Measurements from ENCODE around the gene SLC30A7.
A peak's percentile ranks its signal among the peaks of the same experiment; 100 is the strongest.
"Not testable (repeated sequence)": the region's sequence is repeated elsewhere in the genome, so short reads cannot be mapped to it uniquely, and the experiment has no call there.

Gene SLC30A7

GRCh38 chr1:100895540-100896480 lies at the start of gene SLC30A7:
SLC30A7 (plus strand) TSS chr1:100896090; CDS start chr1:100896263, 173 bp downstream.
- in situ Hi-C loops (cut with MboI; ENCODE audit: low pct_unique_long_range_greater_than_20kb, low sequenced_read_pairs) = loop anchor here (25.0 kb wide), 1 partner anchor 1084 kb away; no protein-coding TSS in a partner anchor
- peak; percentile 90 for DNase-seq

DNA sequence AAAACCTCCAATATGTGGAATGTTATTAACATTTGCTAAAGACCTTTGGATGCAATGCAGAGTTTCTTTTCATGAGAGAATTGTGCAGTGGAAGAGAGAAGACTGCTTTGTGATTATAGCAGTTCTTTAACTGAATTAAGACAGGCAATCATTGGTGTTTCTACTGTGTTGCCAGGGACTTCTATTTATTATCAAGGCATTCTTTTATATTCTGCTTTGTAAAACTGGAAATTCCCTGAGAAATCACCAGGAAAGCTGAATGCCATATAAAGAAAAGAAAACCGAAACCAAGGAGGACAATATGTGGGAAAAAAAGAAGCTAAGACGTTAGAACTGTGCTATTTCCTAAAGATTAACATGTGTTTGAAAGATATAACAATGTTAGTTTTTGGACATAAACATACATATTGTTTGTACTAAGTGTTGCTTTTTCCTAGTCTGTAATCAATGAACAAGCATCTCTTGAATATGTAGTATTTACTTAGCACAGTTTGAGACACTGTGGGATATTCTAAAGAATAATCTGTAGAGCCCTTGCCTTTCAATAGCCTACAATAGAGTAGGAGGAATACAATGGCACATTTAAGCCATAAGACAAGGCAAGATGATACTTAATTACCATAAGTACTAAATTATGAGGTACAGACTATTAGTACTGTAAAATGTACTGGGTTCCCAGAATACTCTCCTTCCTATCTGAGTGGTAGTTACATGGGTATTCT lies 48.4 kb upstream of the SLC30A7 start:
- DNase-seq = no peak
- in situ Hi-C loops (cut with MboI; ENCODE audit: low pct_unique_long_range_greater_than_20kb, low sequenced_read_pairs) = no loop called here

DNA sequence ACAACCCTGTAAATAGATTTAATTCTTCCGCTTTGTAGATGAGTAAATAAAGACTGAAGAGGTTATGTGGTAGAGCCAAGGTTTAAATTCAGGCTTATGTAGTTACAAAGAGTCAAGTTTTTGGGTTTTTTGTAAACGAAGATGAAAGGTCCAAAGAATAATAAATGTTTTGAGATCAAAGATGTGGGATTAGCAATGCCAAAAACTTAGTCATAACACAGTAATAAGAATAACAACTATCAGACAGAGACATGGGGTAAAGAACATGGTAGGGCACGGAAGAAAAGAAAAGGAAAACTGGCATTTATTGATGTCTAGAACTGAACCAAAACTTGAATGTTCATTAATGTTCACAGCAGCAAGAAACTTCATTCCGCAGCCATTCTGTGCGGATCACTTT lies 44.2 kb upstream of the SLC30A7 start:
- DNase-seq = no peak
- in situ Hi-C loops (cut with MboI; ENCODE audit: low pct_unique_long_range_greater_than_20kb, low sequenced_read_pairs) = loop anchor here (25.0 kb wide), 2 partner anchors 239 to 389 kb away; no protein-coding TSS in a partner anchor

GRCh38 chr1:100852976-100853375 lies 42.9 kb upstream of the SLC30A7 start:
- DNase-seq = no peak
- in situ Hi-C loops (cut with MboI; ENCODE audit: low pct_unique_long_range_greater_than_20kb, low sequenced_read_pairs) = loop anchor here (25.0 kb wide), 2 partner anchors 241 to 391 kb away; no protein-coding TSS in a partner anchor

- in situ Hi-C loops (cut with MboI; ENCODE audit: low pct_unique_long_range_greater_than_20kb, low sequenced_read_pairs) = loop anchor here (25.0 kb wide), 2 partner anchors 243 to 393 kb away; no protein-coding TSS in a partner anchor
- DNase-seq = not testable (repeated sequence)
Measured at GRCh38 chr1:100855116-100855515, 40.8 kb upstream of the SLC30A7 start.

DNA sequence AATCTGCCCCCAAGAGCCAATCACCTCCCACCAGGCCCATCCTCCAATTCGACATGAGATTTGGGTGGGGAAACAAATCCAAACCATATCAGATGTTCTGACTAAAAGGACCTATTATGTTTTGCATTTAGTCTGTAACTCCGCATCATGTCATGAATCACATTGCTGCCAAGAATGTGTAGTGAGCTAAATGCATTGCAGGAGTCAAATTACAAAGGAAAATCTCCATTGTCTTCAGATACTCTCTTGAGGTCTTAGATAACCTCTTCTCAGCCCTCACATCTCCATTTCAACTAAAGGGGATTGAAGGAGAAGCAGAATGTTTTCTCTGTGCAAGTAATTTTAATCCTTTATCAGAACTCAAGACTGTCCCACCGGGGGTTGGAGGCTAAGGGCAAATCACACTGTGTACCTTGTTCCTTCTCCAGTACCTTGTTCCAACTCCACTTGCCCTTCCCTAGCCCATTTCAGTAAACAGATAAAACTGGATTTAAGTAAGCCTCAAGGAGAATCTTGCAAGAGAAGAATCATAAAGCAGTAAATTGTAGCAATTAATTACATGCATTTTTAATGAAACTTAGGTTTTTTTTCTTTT lies 35.4 kb upstream of the SLC30A7 start:
- in situ Hi-C loops (cut with MboI; ENCODE audit: low pct_unique_long_range_greater_than_20kb, low sequenced_read_pairs) = loop anchor here (25.0 kb wide), 2 partner anchors 248 to 398 kb away; no protein-coding TSS in a partner anchor
- DNase-seq = no peak

GRCh38 chr1:100861379-100861778 lies 34.5 kb upstream of the SLC30A7 start:
- in situ Hi-C loops (cut with MboI; ENCODE audit: low pct_unique_long_range_greater_than_20kb, low sequenced_read_pairs) = loop anchor here (25.0 kb wide), 2 partner anchors 249 to 399 kb away; no protein-coding TSS in a partner anchor
- DNase-seq = no peak

GRCh38 chr1:100862591-100862990 lies 33.3 kb upstream of the SLC30A7 start:
- in situ Hi-C loops (cut with MboI; ENCODE audit: low pct_unique_long_range_greater_than_20kb, low sequenced_read_pairs) = loop anchor here (25.0 kb wide), 2 partner anchors 250 to 400 kb away; no protein-coding TSS in a partner anchor
- no peak for DNase-seq

GRCh38 chr1:100866041-100866900 lies 29.6 kb upstream of the SLC30A7 start:
- DNase-seq = peak; percentile 29
- in situ Hi-C loops (cut with MboI; ENCODE audit: low pct_unique_long_range_greater_than_20kb, low sequenced_read_pairs) = loop anchor here (25.0 kb wide), 2 partner anchors 254 to 404 kb away; no protein-coding TSS in a partner anchor

GRCh38 chr1:100866901-100867206 lies 29.0 kb upstream of the SLC30A7 start:
- no peak for DNase-seq
- in situ Hi-C loops (cut with MboI; ENCODE audit: low pct_unique_long_range_greater_than_20kb, low sequenced_read_pairs) = loop anchor here (25.0 kb wide), 2 partner anchors 255 to 405 kb away; no protein-coding TSS in a partner anchor

DNA sequence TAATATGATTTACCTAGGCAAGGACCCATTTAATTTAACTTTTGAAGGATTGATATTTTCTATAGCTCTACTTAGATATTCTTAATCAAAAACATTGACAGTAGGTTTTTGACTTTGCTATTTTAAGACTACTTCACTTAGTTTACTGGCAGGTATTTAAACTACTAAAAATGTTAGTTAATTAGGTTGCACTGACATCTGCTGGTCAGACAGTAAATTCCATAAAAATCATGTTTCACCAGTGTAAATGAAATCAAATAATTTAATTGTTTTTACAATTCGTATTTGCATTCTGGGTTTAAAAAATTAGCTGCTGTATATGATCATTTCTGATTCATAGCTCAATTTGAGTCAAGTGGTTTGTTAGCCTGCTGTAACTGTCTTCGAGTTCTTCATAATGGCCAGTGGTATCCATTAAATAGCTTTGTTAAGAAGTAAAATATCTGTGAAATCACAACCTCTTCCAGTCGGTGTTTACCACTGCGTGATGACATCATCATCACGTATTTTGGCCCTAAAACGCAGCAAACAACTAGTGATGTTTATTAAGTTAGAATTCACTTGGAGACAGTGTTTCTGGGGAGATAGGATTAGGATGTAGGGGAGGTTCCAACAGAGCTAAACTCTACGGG lies 27.4 kb upstream of the SLC30A7 start:
- DNase-seq = peak; percentile 46
- in situ Hi-C loops (cut with MboI; ENCODE audit: low pct_unique_long_range_greater_than_20kb, low sequenced_read_pairs) = loop anchor here (25.0 kb wide), 2 partner anchors 256 to 406 kb away; no protein-coding TSS in a partner anchor

- in situ Hi-C loops (cut with MboI; ENCODE audit: low pct_unique_long_range_greater_than_20kb, low sequenced_read_pairs) = loop anchor here (25.0 kb wide), 2 partner anchors 258 to 408 kb away; no protein-coding TSS in a partner anchor
Measured at GRCh38 chr1:100869996-100870395, 25.9 kb upstream of the SLC30A7 start.

DNA sequence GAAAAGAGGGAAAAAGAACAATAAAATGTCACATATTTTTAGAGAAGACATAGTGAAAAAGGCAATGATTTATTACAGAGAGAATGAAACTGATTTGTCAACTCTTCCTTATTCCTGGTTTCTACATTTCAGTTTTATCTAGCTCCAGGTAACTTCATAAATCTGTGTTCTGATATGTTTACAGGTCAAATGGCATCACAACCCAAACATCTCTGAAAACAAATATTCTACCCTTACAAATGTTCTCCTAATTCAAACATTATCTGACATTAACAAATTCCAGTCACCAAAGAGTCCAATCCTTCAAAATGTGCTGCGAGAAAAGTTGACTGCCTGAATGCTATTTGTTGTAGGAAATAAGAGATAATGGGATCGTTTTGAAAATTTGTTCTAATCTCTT lies 21.5 kb upstream of the SLC30A7 start:
- DNase-seq = no peak
- in situ Hi-C loops (cut with MboI; ENCODE audit: low pct_unique_long_range_greater_than_20kb, low sequenced_read_pairs) = loop anchor here (25.0 kb wide), 2 partner anchors 262 to 412 kb away; no protein-coding TSS in a partner anchor

More at GRCh38 chr1:100869996-100870395, 25.9 kb upstream of the SLC30A7 start:
- DNase-seq = no peak

DNA sequence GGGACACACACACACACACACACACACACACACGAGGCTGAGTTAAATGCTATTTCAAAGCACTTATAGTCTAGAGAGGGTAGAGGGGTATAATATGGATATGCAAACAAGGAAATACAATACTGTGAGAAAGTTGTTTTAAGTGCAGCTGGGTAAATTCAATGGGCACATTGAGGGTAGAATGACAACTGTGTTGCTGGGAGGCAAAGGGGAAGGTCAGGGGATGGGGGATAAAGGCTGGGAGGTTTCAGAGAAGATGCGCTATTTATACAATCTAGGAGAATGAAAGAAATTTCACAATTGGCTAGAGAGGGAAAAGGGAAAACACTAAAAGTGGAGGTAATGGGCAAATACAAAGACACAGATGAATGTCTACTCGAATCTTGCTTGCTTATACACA lies 20.7 kb upstream of the SLC30A7 start:
- no peak for DNase-seq
- in situ Hi-C loops (cut with MboI; ENCODE audit: low pct_unique_long_range_greater_than_20kb, low sequenced_read_pairs) = loop anchor here (25.0 kb wide), 1 partner anchor 1063 kb away; no protein-coding TSS in a partner anchor

- no peak for DNase-seq
- in situ Hi-C loops (cut with MboI; ENCODE audit: low pct_unique_long_range_greater_than_20kb, low sequenced_read_pairs) = loop anchor here (25.0 kb wide), 1 partner anchor 1064 kb away; no protein-coding TSS in a partner anchor
Measured at GRCh38 chr1:100876291-100876690, 19.6 kb upstream of the SLC30A7 start.

GRCh38 chr1:100879422-100879821 lies 16.5 kb upstream of the SLC30A7 start:
- no peak for DNase-seq
- in situ Hi-C loops (cut with MboI; ENCODE audit: low pct_unique_long_range_greater_than_20kb, low sequenced_read_pairs) = loop anchor here (25.0 kb wide), 1 partner anchor 1067 kb away; no protein-coding TSS in a partner anchor

- in situ Hi-C loops (cut with MboI; ENCODE audit: low pct_unique_long_range_greater_than_20kb, low sequenced_read_pairs) = loop anchor here (25.0 kb wide), 1 partner anchor 1069 kb away; no protein-coding TSS in a partner anchor
- DNase-seq = no peak
Measured at GRCh38 chr1:100881687-100882086, 14.2 kb upstream of the SLC30A7 start.

Data from KBM-7 (cell line).